Peyer's patch (tissue), 4 donors: ENCODE data around the gene NFYC.

Source experiments
- CTCF ChIP-seq, 6 experiments: fragments of 450-650 bp in 4 of 6; fragments of 200-600 bp in 2 of 6; sonication (generic) in 1 of 6; IDR thresholded peaks; one replicate each; pipeline ENCODE4 v1.5.1; 2017 to 2019; ENCODE audit warnings: antibody characterized with exemption in 6 of 6, mild to moderate bottlenecking in 3 of 6, moderate library complexity in 1 of 6
- POLR2A ChIP-seq, 2 donors: fragments of 450-650 bp; IDR thresholded peaks; one replicate each; pipeline ENCODE4 v1.5.1; 2017; ENCODE audit warnings: antibody characterized with exemption in 2 of 2, mild to moderate bottlenecking in 2 of 2, moderate library complexity in 2 of 2

- TF ChIP-seq POLR2A (IDR thresholded peaks at IDR 0.05) (no peak), CTCF (IDR thresholded peaks at IDR 0.05) (no peak)
Observed at GRCh38 chr1:40806240-40806639, 114.7 kb downstream of the NFYC start.
